GM19397 (cell line): ENCODE measurements around the gene TMEM236.
"Not testable (repeated sequence)": the region's sequence is repeated elsewhere in the genome, so short reads cannot be mapped to it uniquely, and the experiment has no call there.

ENCODE experiments used
- ATAC-seq: cut with Tn5 transposase; IDR thresholded peaks from one replicate; pipeline ENCODE4 v1.9.1; 2021; ENCODE audit warnings: mild to moderate bottlenecking, moderate library complexity; ENCODE audit not compliant: unreplicated experiment

Gene TMEM236

DNA sequence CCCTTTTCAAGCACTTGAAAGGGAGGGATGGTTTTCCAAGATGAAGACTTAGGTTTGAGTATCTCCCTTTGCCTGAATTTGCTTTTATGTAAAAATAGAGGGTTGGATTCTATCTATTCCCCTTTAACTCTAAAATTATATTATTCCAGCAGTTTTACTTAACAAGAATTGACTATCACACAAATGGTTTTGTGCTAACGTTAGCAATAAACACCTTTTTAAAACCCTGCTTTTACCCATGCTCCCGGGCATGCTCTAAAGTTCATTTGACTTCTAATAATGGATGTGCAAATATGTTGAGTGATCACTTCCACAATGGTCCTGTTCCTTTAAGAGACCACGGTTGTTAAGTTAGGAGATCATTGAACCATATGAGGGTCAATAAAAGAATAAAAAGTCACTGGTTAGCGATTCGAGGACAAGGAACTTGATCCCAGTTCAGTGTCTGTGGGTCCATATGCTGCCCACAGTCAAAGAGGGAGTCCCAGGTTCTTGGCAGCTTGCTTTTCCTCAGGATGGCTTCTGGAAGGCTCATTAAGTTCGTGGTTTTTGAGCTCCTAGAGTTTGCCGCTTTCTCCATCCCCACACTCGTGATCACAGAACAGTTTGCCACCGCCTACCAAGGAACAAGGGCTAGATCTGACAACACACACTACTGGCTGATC is at the start of gene TMEM236:
Gene TMEM236, plus strand, starts transcription at position 421 of the 665 bp plus-strand sequence. Its CDS starts 95 bp downstream, at position 516.
- no peak for ATAC-seq

DNA sequence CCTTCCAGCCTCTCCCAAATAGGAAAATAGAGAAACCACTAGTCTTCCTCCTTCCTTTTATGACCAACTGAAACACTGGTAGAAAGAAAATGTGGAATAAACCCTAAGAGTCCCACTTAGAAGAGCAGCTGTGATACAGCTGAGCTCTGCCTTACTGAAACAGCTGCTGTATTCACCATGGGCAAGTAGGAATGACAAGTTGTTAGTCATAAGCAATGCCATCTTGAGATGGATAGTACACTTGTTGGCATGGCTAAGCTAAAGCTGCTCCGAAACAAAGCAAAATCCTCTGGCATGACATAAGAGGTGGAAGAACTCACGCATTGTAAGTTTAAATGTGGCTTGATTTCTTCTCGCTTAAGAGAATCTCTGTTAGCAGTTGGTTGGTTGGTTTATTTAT is 48.3 kb upstream of the TMEM236 start:
- ATAC-seq, result no peak

DNA sequence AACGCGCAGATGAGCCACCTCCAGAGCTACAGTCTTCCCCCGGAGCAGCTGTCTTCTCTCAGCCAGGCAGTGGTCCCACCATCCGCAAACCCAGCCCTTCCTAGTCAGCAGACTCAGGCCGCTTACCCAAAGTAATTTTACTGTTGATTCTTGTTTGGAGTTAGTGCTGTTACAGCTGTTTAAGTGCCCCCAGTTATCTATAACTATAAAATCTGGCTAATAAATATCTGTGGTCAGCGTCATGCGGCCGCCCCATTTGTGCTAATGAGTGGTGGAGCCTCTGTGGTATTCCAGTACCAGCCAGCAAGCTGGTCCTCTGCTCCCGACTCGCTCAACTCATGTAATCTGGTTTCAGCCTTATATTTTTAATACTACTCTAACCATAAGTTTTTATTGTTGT is 43.2 kb upstream of the TMEM236 start:
- ATAC-seq, result no peak

DNA sequence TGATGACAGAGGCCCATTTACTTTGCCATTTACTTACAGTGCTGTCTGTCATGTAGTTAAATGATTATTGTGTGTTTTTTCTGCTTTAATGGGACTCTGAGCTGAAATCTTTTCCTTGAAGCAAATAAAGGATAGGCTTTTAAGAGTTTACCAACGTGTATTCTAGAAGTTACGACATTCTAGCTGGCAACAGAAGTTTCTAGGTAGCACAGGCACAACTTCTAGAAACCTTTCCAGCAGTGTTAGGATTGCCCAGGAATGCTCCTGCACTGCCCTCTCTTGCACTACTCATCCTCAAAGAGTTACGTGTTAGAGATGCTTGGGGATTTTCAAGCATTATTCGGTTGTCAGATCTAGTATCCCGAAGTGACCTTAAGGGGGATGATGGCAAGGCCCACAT is 42.5 kb upstream of the TMEM236 start:
- ATAC-seq, result no peak

- ATAC-seq, result no peak
These were observed 41.8 kb upstream of the TMEM236 start for GRCh38 chr10:17710181-17710580.

GRCh38 chr10:17712053-17712452 is 39.9 kb upstream of the TMEM236 start:
- no peak for ATAC-seq

- ATAC-seq, result no peak
These were observed 39.1 kb upstream of the TMEM236 start for GRCh38 chr10:17712717-17713471.

DNA sequence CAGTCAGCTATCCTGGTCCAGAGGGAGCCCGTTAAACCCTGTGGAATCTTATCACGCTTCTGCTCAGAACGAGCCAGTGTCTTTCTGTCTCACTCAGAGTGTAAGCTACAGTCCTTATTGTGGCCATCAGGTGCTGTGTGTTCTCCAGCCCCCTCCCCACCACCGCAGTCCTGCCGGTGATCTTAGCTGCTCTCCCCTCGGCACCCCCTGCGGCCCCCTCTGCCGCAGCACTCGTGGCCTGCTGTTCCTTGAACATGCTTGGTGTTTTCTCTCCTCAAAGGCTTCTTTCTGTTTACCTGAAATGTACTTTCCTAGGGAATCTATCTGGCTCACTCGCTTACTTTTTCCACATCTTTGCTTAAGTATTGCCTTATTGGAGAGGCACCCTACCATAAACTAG is 38.2 kb upstream of the TMEM236 start:
- ATAC-seq, result no peak

DNA sequence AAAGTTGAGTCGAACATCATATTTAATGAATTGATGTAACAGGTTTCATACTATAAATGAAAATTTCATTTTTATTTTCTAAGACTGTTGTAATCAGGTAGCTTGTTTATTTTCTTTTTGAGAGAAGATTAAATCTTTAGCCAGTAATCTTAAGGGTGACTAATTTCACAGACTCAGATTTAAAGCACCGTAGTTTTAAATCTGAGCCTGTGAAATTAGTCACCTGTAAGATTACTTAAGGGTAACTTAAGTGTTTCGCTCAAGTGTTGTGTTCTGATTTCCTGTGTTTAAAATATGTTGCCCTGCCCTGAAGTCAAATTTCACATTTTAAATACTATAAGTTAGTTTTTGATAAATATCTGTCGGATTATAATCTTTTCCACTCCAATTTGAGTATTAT is 35.8 kb upstream of the TMEM236 start:
- ATAC-seq, result no peak

DNA sequence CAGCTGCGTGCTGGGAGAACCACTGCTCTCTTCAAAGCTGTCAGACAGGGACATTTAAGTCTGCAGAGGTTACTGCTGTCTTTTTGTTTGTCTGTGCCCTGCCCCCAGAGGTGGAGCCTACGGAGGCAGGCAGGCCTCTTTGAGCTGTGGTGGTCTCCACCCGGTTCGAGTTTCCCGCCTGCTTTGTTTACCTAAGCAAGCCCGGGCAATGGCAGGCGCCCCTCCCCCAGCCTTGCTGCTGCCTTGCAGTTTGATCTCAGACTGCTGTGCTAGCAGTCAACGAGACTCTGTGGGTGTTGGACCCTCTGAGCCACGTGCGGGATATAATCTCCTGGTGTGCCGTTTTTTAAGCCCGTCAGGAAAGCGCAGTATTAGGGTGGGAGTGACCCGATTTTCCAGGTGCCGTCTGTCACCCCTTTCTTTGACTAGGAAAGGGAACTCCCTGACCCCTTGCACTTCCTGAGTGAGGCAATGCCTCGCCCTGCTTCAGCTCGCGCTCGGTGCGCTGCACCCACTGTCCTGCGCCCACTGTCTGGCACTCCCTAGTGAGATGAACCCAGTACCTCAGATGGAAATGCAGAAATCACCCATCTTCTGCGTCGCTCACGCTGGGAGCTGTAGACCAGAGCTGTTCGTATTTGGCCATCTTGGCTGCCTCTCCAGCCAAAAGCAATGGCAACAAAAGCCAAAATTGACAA is 29.5 kb upstream of the TMEM236 start:
- ATAC-seq, result not testable (repeated sequence)

GRCh38 chr10:17725703-17726102 is 26.3 kb upstream of the TMEM236 start:
- no peak for ATAC-seq

DNA sequence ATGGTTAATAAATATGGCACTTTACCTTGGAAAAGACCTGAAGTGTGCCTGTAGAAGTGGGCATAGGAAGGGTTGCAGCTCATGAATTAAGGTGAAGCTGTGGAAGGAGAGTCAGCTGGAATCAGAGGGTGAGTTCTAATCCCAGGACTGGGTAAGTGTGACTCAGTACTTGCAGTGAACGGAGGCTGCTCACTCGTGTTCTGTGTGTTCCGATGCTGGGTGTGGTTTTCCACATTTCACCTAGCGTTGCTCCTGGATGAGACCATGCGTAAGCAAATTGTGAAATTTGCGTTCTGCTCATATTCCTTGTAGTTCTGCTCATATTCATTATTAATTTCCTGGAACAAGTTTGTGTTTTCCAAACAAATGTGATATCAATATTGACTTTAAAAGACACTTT is 22.4 kb upstream of the TMEM236 start:
- no peak for ATAC-seq

DNA sequence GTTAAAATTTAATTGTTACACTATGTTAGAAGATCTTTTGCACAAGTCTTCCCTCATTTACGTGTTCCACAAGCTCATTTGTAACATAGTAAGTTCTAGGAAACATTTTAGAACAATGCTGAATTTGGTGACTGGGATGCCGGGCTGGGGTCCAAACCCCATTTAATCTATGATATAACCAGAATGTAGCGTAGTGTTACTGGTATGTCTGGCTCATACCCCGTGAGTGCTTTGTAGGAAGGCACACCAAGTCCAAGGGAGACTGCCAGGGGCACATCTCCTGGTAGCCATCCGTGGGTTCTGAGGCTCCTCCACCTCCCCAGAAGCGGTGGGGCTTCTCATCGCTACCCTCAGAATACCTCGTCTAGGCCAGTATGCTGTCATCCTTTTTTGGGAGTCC is 21.3 kb upstream of the TMEM236 start:
- no peak for ATAC-seq

- no peak for ATAC-seq
These were observed 20.5 kb upstream of the TMEM236 start for GRCh38 chr10:17731331-17732020.

- no peak for ATAC-seq
These were observed 18.4 kb upstream of the TMEM236 start for GRCh38 chr10:17733620-17734019.

DNA sequence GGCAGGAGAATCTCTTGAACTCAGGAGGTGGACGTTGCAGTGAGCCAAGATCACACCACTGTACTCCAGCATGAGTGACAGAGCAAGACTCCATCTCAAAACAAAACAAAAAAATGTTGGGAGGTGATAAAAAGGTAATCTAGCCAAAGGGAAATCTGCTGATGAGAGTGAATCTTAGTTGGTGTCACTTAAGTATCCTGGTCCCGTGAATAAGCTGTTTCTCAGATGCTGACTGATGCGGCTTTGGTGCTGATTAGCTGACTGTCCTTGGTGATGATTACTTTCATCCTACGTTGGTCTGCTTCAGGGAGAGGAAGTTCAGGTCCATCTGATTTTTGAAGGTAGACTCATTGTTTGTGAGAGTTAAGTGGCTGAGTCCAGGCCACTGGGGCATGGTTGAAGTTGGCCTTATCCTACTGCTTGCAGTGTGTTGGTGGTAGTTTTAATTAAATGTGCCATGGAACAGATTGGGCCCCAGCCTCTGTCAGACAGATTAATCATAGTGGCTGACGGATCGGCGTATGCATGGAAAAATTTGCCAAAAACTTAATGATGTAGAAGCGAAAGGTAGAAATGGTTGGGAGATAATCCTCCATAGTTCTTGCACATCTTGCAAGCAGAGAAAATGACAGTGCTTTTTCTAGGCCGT is 17.4 kb upstream of the TMEM236 start:
- no peak for ATAC-seq

DNA sequence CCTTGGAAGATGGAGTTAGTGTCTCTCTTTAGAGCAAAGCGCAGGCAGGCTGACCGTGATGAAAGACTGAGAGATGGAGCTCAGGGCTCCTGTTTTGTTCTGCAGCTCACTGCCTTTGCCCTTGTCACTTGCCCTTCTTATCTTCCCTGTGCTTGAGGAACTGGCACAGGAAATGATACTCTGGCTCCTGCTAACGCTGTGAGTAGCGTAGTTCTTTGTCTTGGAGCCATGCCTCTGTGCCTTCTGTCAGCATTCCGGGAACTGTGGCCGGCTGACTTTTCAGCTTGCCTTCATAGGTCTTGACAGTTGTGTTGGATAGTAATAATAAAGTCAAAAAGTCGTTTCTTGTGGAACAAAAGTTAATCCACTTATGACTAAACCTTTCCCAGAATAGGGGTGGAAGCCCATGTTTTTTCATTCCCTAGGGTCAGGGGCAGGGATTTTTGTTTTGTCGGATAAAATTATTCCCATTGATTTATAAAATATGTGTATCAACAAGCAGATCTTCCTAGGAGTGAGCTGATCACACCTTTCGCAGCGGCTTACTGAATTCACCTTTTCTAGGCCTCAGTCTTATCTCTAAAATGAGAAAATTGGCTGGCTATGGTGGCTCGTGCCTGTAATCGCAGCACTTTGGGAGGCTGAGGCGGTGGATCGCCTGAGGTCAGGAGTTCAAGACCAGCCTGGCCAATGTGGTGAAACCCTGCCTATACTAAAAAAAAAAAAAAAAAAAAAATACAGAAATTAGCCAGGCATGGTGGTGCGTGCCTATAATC is 16.6 kb upstream of the TMEM236 start:
- no peak for ATAC-seq

- ATAC-seq, result no peak
These were observed 15.8 kb upstream of the TMEM236 start for GRCh38 chr10:17736223-17736622.

- no peak for ATAC-seq
These were observed 14.7 kb upstream of the TMEM236 start for GRCh38 chr10:17737027-17737965.
